Measurements from ENCODE around the gene BGN. TPM values are rescaled to one million over a fixed set of nuclear protein-coding genes. Genes with fewer than 3 reads are reported as not detected.

Gene BGN
- total RNA-seq, 1 experiment from 2014 or later: 0.08 TPM

- Histone ChIP-seq H3K4me3 (no peak overlapping the region), H3K36me3 (no peaks in the 10 kb centered on the region), H3K9me3 (replicated peaks) (no peaks in the 10 kb centered on the region), H3K27me3 (replicated peaks) (no peaks in the 10 kb centered on the region), H3K27ac (no peak overlapping the region), H3K4me1 (replicated peaks) (peaks cover 1% of the 10 kb centered on the region)
- no peak for DNase-seq (ENCODE audit: low read depth in 1 of 2, low spot score in 2 of 2)
Measured at GRCh38 chrX:153482376-153483015, 12.3 kb upstream of the BGN start.

GRCh38 chrX:153485396-153486080, 9.2 kb upstream of the BGN start:
- Histone ChIP-seq H3K27ac (no peak overlapping the region), H3K4me3 (no peak overlapping the region), H3K4me1 (replicated peaks) (0 out of 2 replicates have a peak, but pooled peaks cover 3% of the 10 kb centered on the region), H3K36me3 (no peaks in the 10 kb centered on the region), H3K9me3 (replicated peaks) (no peaks in the 10 kb centered on the region), H3K27me3 (replicated peaks) (no peaks in the 10 kb centered on the region)
- DNase-seq (ENCODE audit: low read depth in 1 of 2, low spot score in 2 of 2): no peak

- H3K27ac ChIP-seq: no peak overlapping the region
- no peak overlapping the region for H3K4me3 ChIP-seq
- no peaks in the 10 kb centered on the region for H3K27me3 ChIP-seq (replicated peaks)
- no peak for DNase-seq (ENCODE audit: low read depth in 1 of 2, low spot score in 2 of 2)
- no peaks in the 10 kb centered on the region for H3K36me3 ChIP-seq
- H3K4me1 ChIP-seq (replicated peaks): 0 out of 2 replicates have a peak, but pooled peaks cover 3% of the 10 kb centered on the region
- no peaks in the 10 kb centered on the region for H3K9me3 ChIP-seq (replicated peaks)
Measured at GRCh38 chrX:153486171-153486570, 8.6 kb upstream of the BGN start.

GRCh38 chrX:153487590-153488071, 7.1 kb upstream of the BGN start:
- Histone ChIP-seq H3K36me3 (no peaks in the 10 kb centered on the region), H3K4me1 (replicated peaks) (0 out of 2 replicates have a peak, but pooled peaks cover 3% of the 10 kb centered on the region)
- DNase-seq (ENCODE audit: low read depth in 1 of 2, low spot score in 2 of 2): no peak

GRCh38 chrX:153488231-153488914, 6.4 kb upstream of the BGN start:
- Histone ChIP-seq H3K36me3 (no peaks in the 10 kb centered on the region), H3K9me3 (replicated peaks) (no peaks in the 10 kb centered on the region), H3K4me3 (no peak overlapping the region), H3K4me1 (replicated peaks) (0 out of 2 replicates have a peak, but pooled peaks cover 3% of the 10 kb centered on the region), H3K27ac (no peak overlapping the region), H3K27me3 (replicated peaks) (no peaks in the 10 kb centered on the region)
- DNase-seq (ENCODE audit: low read depth in 1 of 2, low spot score in 2 of 2): no peak

More at GRCh38 chrX:153487590-153488071, 7.1 kb upstream of the BGN start:
- Histone ChIP-seq H3K27me3 (replicated peaks) (no peaks in the 10 kb centered on the region), H3K27ac (no peak overlapping the region), H3K9me3 (replicated peaks) (no peaks in the 10 kb centered on the region), H3K4me3 (no peak overlapping the region)

- Histone ChIP-seq H3K9me3 (replicated peaks) (no peaks in the 10 kb centered on the region), H3K27me3 (replicated peaks) (no peaks in the 10 kb centered on the region), H3K27ac (no peak overlapping the region), H3K4me1 (replicated peaks) (0 out of 2 replicates have a peak, but pooled peaks cover 3% of the 10 kb centered on the region), H3K36me3 (no peaks in the 10 kb centered on the region), H3K4me3 (no peak overlapping the region)
- DNase-seq (ENCODE audit: low read depth in 1 of 2, low spot score in 2 of 2): no peak
Measured at GRCh38 chrX:153490217-153490930, 4.4 kb upstream of the BGN start.

- H3K27me3 ChIP-seq (replicated peaks): no peaks in the 10 kb centered on the region
Measured at GRCh38 chrX:153491351-153491914, 3.3 kb upstream of the BGN start.

GRCh38 chrX:153491918-153492317, 2.9 kb upstream of the BGN start:
- H3K4me1 ChIP-seq (replicated peaks): 0 out of 2 replicates have a peak, but pooled peaks cover 3% of the 10 kb centered on the region
- no peaks in the 10 kb centered on the region for H3K27me3 ChIP-seq (replicated peaks)
- no peaks in the 10 kb centered on the region for H3K9me3 ChIP-seq (replicated peaks)
- H3K4me3 ChIP-seq: no peak overlapping the region
- no peak for DNase-seq (ENCODE audit: low read depth in 1 of 2, low spot score in 2 of 2)
- no peaks in the 10 kb centered on the region for H3K36me3 ChIP-seq
- no peak overlapping the region for H3K27ac ChIP-seq

More at GRCh38 chrX:153491351-153491914, 3.3 kb upstream of the BGN start:
- H3K9me3 ChIP-seq (replicated peaks): no peaks in the 10 kb centered on the region
- no peak overlapping the region for H3K27ac ChIP-seq
- H3K4me3 ChIP-seq: no peak overlapping the region
- DNase-seq (ENCODE audit: low read depth in 1 of 2, low spot score in 2 of 2): no peak
- H3K36me3 ChIP-seq: no peaks in the 10 kb centered on the region
- H3K4me1 ChIP-seq (replicated peaks): 0 out of 2 replicates have a peak, but pooled peaks cover 3% of the 10 kb centered on the region

- no peaks in the 10 kb centered on the region for H3K27me3 ChIP-seq (replicated peaks)
- H3K4me3 ChIP-seq: no peak overlapping the region
- H3K4me1 ChIP-seq (replicated peaks): 0 out of 2 replicates have a peak, but pooled peaks cover 3% of the 10 kb centered on the region
- H3K9me3 ChIP-seq (replicated peaks): no peaks in the 10 kb centered on the region
- no peak for DNase-seq (ENCODE audit: low read depth in 1 of 2, low spot score in 2 of 2)
- no peaks in the 10 kb centered on the region for H3K36me3 ChIP-seq
- no peak overlapping the region for H3K27ac ChIP-seq
Measured at GRCh38 chrX:153492543-153492942, 2.2 kb upstream of the BGN start.

GRCh38 chrX:153493085-153493484, 1.7 kb upstream of the BGN start:
- H3K36me3 ChIP-seq: no peaks in the 10 kb centered on the region
- no peaks in the 10 kb centered on the region for H3K27me3 ChIP-seq (replicated peaks)
- 0 out of 2 replicates have a peak, but pooled peaks cover 3% of the 10 kb centered on the region for H3K4me1 ChIP-seq (replicated peaks)
- no peak for DNase-seq (ENCODE audit: low read depth in 1 of 2, low spot score in 2 of 2)
- H3K27ac ChIP-seq: no peak overlapping the region
- no peak overlapping the region for H3K4me3 ChIP-seq
- no peaks in the 10 kb centered on the region for H3K9me3 ChIP-seq (replicated peaks)

GRCh38 chrX:153494061-153494460, 719 bp upstream of the BGN start:
- Histone ChIP-seq H3K4me1 (replicated peaks) (no peaks in the 10 kb centered on the region), H3K9me3 (replicated peaks) (no peaks in the 10 kb centered on the region), H3K36me3 (no peaks in the 10 kb centered on the region), H3K27ac (no peak overlapping the region), H3K27me3 (replicated peaks) (no peaks in the 10 kb centered on the region), H3K4me3 (no peak overlapping the region)
- no peak for DNase-seq (ENCODE audit: low read depth in 1 of 2, low spot score in 2 of 2)

GRCh38 chrX:153495362-153495751, 577 bp downstream of the BGN start:
- no peaks in the 10 kb centered on the region for H3K9me3 ChIP-seq (replicated peaks)
- H3K4me3 ChIP-seq: no peak overlapping the region
- no peaks in the 10 kb centered on the region for H3K4me1 ChIP-seq (replicated peaks)
- H3K27ac ChIP-seq: no peak overlapping the region
- H3K36me3 ChIP-seq: no peaks in the 10 kb centered on the region
- DNase-seq (ENCODE audit: low read depth in 1 of 2, low spot score in 2 of 2): no peak
- H3K27me3 ChIP-seq (replicated peaks): no peaks in the 10 kb centered on the region

- no peak overlapping the region for H3K27ac ChIP-seq
- no peaks in the 10 kb centered on the region for H3K36me3 ChIP-seq
- no peaks in the 10 kb centered on the region for H3K27me3 ChIP-seq (replicated peaks)
- DNase-seq (ENCODE audit: low read depth in 1 of 2, low spot score in 2 of 2): no peak
- no peaks in the 10 kb centered on the region for H3K9me3 ChIP-seq (replicated peaks)
- no peak overlapping the region for H3K4me3 ChIP-seq
- H3K4me1 ChIP-seq (replicated peaks): no peaks in the 10 kb centered on the region
Measured at GRCh38 chrX:153495903-153496589, 1.3 kb downstream of the BGN start.

Measured in SJSA1 (cell line).